ENCODE data around the gene TBC1D22A.
"Not testable (repeated sequence)": the region's sequence is repeated elsewhere in the genome, so short reads cannot be mapped to it uniquely, and the experiment has no call there.

The TBC1D22A gene

DNA sequence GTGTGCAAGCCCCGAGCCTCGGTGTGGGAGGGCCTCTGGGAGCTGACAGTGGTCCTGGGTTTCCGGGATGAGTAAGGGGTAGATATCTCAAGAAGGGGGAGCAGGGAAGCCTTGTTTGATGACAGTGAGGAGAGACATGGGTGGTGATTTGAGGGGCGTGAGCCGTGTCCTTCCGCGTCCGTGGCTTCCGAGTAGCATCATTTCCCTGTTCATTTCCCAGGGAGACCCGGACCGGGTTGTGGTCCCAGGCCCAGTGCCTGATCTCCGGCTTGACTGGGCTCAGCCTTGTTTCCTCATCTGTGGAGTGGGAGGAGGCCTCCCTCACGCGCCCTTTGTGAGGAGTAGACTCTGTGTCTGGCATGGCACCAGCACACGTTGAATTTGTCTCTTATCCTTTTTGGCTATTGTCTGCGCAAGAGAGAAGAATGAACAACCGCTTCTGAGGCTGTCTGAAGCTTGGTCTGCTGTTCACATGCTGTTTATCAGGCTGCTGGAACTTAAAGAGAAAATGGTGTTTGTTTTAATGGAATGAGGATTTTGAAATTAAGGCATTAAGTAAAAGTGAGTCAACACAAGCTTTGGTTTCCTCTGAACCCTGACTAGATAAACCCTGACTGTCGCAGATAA is 348.5 kb downstream of the TBC1D22A start:
- DNase-seq: no peak
- TF ChIP-seq GATA1 (IDR thresholded peaks at IDR 0.05; ENCODE audit: low read depth, low read length): no peak
- no peak for TF ChIP-seq POLR2A (IDR thresholded peaks at IDR 0.05; ENCODE audit: low read length)

DNA sequence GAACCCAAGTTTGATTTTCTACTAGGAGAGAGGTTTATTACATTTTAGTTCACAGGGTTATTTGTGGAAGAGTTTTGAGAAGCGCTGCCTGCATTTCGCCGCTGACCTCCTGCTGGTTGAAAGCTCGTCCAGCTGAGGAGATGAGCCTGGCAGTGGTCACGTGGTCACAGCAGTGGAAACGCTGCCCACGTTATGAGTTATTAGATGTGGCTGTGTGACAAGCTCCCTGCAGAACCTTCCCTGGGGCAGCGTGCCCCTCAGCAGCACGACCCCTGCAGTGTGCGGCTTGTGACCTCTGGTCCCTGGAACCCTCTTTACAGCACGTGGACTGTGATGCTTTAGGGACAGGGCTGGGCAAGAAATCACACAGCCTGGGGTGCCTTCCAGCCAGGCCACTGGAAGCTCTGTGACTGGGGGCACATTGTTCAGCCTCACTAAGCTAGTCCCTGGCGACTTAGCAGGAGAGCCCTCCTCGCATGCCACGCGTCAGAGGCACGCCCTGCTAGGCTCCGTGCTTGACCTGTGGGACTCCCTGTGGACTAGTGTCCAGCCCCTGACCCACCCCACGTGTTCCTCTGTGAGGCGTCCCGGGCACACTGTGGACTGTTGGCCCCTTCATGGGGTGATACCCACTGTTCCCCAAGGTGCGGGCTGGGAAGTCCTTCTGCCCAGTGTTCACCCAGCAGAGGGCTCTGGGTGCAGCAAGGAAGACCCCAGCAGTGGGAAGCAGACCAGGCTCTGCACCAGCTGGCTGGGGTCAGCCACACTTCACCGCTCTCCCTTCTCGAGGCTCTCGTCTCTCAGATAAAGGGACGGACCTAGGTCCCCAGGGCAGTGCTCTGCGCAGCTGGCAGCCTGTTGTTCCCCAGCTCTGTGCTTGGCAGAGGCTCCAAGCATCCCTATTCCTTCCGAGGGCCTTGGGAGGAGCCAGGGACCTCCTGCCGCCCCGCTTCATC is 349.5 kb downstream of the TBC1D22A start:
- TF ChIP-seq POLR2A (IDR thresholded peaks at IDR 0.05; ENCODE audit: low read length): no peak
- no peak for TF ChIP-seq GATA1 (IDR thresholded peaks at IDR 0.05; ENCODE audit: low read depth, low read length)
- no peak for DNase-seq

DNA sequence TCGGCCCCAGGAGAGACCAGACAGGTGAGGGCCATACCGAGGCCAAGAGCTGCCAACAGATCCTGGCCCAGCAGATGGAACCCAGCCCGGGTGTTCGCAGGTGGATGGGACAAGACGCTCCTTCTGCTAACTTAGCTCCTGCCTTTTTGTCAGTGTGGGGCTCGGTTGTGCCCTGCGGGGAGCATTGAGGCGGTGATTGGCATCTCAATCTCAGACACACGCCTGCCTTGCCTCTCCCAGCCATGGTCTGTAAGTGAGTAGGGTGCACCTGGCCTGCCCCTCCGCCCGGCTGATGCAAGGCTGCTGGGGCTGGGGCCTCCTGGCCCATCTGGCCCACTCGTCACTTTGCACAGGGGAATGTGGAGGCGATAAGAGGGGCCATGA is 350.1 kb downstream of the TBC1D22A start:
- DNase-seq: no peak
- no peak for TF ChIP-seq GATA1 (IDR thresholded peaks at IDR 0.05; ENCODE audit: low read depth, low read length)
- TF ChIP-seq POLR2A (IDR thresholded peaks at IDR 0.05; ENCODE audit: low read length): no peak

DNA sequence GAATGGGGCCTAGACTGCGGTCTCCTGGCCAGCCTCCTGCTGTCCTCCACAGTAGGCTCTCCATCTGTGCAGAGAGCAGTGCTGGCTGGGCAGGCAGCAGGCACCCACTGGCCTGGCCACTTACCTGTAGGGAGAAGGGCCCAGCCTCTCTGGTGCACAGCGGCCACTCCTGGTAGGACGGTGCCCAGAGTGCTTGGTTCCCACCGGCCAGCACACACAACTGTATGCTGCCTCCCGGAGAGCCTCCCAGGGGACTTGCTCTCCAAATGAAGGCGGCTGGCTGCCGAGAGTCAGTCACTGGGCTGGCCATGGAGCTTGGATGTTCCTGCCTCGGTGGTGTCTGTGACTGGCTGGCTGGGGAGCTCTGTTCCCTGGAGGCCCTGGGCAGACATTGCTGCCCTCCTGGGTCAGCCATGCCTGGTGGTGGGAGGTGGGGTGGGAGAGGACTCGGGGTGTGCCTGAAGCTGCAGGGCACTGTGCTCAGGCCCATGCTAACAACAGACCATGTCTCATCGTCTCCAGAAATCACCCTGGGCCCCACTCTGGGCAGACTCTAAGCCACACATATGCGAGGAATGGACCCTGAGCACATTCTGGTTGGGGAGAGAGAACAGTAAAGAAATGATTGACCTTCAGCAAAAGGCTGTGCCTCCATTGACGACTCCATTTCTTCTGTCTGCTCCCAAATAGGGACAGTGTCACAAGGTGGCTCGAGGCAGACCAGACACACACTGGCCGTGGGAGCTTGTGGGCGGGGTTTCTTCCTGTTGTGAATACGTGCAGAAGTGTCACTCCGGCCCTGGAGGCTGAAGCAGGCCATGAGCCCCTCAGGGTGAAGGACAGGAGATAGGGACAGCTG is 350.8 kb downstream of the TBC1D22A start:
- DNase-seq: no peak

DNA sequence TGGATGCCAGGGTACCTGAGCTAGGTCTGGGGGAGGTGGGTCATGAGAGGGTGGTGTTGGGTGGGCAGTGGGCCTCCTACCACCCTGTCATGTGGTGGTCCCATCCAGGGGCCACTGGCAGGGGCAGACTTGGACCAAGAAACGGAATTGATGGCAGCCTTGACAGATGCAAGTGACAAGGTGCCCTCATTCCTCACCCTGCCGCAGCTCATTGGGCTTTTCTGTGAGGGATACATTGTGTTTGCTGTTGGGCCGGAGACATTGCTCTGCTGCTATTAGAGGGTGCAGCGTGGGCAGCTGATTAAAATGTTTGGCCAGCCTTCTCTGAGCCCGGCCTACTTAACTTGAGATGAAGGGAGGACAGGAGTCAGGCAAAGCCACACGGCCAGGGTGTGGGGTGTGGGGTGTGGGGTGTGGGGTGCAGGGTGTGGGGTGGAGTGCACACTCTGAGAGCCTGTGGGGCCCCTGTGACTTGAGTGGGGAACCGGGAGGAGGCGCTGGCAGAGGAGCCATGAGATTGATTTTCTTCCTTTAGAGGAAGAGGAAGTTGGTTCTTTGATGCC is 351.5 kb downstream of the TBC1D22A start:
- no peak for DNase-seq
- TF ChIP-seq POLR2A (IDR thresholded peaks at IDR 0.05; ENCODE audit: low read length): no peak
- TF ChIP-seq GATA1 (IDR thresholded peaks at IDR 0.05; ENCODE audit: low read depth, low read length): no peak

More for the DNA sequence above, 350.8 kb downstream of the TBC1D22A start:
- TF ChIP-seq POLR2A (IDR thresholded peaks at IDR 0.05; ENCODE audit: low read length) (no peak), GATA1 (IDR thresholded peaks at IDR 0.05; ENCODE audit: low read depth, low read length) (no peak)

DNA sequence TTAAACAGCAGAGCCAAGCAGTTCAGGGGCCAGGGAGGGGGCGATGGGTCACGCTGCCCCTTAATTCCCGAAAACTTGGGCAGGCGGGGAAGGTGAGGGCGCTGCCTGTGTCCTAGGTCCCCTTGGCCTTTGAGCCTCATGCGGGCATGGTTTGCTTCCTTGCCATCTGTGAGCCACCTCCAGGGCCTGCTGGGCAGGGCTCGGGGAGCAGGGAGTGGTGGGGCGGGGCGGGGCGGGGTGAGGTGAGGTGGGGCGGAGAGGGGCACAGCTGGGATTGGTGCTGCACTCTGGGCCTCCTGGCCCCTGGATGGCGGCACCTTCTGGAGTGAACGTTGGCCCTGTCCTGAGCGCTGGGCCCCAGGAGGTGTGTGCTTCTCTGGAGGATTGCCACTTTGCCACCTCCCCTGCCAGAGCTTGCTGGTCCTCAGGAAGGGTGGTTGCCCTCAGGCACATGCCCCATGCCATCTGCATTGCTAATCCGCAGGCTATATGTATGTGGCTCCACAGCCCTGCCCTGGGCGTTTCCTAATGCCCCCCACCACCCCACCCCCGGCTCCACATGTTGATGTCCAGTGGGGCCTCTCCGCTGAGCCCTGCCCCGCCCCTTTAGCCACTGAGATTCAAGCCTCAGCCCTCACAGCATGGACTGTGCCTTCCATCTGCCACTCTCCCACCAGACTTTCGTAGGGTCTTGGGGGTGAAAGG is 352.5 kb downstream of the TBC1D22A start:
- TF ChIP-seq GATA1 (IDR thresholded peaks at IDR 0.05; ENCODE audit: low read depth, low read length) (no peak), POLR2A (IDR thresholded peaks at IDR 0.05; ENCODE audit: low read length) (no peak)
- DNase-seq: no peak

DNA sequence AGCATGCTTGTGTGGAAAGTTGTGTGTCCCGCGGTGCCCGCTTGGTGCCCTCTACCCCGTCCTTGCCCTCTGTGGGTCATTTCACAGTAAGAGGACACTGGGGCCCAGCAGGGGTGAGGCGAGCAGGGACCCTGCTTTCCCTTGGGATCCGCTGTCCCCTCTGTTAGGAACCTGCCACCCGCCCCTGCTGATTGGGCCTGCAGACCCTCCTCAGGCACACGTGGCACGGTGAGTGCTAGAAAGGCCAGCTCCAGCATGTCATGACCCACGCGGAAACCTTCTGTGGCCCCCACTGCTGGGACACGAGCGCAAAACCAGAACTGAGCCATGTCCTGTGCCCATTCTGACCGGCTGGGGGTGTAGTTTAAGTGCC is 353.1 kb downstream of the TBC1D22A start:
- TF ChIP-seq GATA1 (IDR thresholded peaks at IDR 0.05; ENCODE audit: low read depth, low read length) (no peak), POLR2A (IDR thresholded peaks at IDR 0.05; ENCODE audit: low read length) (no peak)
- DNase-seq: no peak

DNA sequence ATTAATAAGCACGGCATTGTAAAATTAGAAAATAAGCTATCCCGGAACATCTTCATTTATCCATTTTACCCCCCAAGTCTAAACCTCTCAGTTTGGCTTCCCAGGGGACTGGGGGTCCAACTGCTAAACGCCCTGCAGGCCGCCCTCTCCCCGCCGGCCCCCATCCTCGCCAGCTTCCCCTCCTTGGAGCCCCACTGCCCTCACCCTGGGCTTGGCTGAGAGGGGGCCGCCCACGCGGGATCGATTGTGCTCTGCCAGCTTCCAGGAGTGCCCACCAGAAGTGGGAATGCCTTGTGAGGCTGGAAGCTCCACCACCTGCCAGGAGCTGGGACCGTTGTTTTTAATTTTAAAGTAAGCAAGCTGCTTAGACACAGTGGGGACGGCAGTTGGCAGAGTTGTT is 353.5 kb downstream of the TBC1D22A start:
- TF ChIP-seq GATA1 (IDR thresholded peaks at IDR 0.05; ENCODE audit: low read depth, low read length) (no peak), POLR2A (IDR thresholded peaks at IDR 0.05; ENCODE audit: low read length) (no peak)
- no peak for DNase-seq

DNA sequence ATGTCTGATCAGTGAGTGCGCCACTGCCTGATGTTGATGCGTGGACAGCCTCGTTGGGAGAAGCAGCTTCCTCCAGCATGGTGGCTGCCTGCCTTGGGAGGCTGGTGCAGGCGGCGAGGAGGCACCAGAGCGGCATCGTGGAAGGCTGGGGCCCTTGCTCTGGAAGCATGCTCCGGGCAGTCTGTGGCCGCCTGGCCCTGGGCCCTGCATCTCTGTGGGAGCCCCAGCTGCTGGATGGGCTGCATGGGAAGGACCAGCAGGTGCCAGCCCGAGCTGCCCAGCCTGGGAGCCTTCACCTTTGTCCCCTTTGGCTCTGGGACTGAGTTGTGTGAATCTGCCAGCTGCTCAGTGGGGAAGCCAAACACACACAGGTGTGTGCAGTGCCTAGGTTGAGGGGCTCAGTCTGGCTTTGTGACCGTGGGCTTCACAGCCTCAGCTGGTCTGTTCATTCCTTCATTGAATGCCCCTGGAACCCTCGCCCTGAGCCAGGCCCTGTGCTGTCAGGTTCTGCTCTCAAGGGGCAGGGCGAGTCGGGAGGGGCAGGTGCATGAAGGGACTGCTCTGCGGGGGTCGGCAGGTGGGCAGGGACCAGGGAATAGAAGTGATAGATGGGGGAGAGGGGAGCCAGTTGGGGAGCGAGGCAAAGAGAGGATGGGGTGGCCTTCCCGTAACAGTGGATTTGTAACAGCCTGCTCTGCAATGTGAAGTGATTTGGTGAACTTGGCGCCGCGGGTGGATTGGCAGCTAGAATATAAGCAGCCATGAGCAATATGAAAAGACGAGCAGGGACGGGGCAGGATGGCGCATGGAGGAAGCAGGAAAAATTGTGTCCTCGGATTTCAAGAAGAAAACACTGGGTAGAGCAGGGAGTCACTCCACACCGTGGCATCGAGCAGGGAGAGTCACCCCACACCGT is 354.2 kb downstream of the TBC1D22A start:
- TF ChIP-seq GATA1 (IDR thresholded peaks at IDR 0.05; ENCODE audit: low read depth, low read length) (no peak), POLR2A (IDR thresholded peaks at IDR 0.05; ENCODE audit: low read length) (no peak)

DNA sequence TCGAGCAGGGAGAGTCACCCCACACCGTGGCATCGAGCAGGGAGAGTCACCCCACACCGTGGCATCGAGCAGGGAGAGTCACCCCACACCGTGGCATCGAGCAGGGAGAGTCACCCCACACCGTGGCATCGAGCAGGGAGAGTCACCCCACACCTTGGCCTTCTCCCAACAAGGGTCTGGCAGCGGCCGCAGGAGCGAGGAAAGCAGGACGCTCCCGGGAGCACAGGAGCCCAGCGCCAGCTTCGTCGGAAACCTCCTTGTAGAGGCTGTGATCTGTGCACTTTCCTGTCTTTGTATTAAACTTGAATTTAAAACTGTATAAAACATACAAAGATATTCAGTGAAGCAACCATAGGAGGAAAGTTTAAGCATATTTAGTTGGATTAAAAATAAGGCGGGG is 355.0 kb downstream of the TBC1D22A start:
- not testable (repeated sequence) for DNase-seq

More for the DNA sequence above, 354.2 kb downstream of the TBC1D22A start:
- no peak for DNase-seq

DNA sequence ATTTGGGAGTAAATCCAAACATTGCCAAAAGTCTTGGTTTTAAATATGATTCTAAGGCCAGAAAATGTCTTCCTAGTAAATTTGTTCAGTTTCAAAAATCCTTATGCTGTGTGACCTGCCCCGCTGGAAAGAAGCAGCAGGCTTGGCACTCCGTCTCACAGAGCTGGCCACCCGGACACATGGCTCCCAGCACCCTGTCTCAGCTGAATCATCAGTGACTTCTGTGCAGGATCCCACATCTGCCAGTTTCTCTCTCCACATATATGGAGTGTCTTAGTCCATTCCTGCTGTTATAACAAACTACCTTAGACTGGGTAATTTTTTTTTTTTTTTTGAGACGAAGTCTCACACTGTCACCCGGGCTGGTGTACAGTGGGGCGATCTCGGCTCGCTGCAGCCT is 356.7 kb downstream of the TBC1D22A start:
- TF ChIP-seq GATA1 (IDR thresholded peaks at IDR 0.05; ENCODE audit: low read depth, low read length): no peak
- TF ChIP-seq POLR2A (IDR thresholded peaks at IDR 0.05; ENCODE audit: low read length): no peak
- no peak for DNase-seq

DNA sequence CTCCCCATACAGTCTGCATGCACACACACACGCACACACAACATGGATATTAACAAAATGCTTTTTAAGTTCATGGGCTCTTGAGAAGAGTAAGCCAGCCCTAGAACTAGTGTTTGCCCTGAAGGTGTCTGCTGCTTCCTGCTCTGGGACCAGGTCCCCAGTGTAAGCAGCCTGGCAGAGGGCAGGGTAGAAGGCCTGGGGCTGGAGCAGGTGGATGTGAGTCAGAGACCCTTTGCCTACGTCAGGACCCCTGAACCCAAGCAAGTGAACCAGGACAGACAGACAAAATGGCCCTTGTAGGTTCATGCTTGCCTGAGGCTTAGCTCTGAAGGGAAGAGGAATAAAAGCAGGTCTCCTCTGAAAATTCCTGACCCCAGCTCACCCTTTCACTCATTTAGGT is 357.9 kb downstream of the TBC1D22A start:
- no peak for TF ChIP-seq POLR2A (IDR thresholded peaks at IDR 0.05; ENCODE audit: low read length)
- no peak for TF ChIP-seq GATA1 (IDR thresholded peaks at IDR 0.05; ENCODE audit: low read depth, low read length)
- DNase-seq: no peak
